Brain microvascular endothelial cell (primary cell): Measurements from ENCODE around the gene SLC22A1.

ENCODE experiments used
- DNase-seq: peaks from one replicate; pipeline ENCODE4 v3.0.0-alpha.2; 2020
- H3K27ac ChIP-seq: fragments of 250-450 bp; sonication (Bioruptor Pico); 2 replicates; pipeline ENCODE4 v1.5.1; 2020; ENCODE audit warnings: mild to moderate bottlenecking, moderate library complexity
- H3K27me3 ChIP-seq: fragments of 250-450 bp; sonication (Bioruptor Pico); replicated peaks from 2 replicates; pipeline ENCODE4 v1.5.1; 2020; ENCODE audit warnings: mild to moderate bottlenecking
- H3K36me3 ChIP-seq: fragments of 250-450 bp; sonication (Bioruptor Pico); replicated peaks from 2 replicates; pipeline ENCODE4 v1.5.1; 2020; ENCODE audit warnings: mild to moderate bottlenecking
- H3K4me3 ChIP-seq: 2 replicates; pipeline ENCODE4 v1.5.1; 2011; ENCODE audit warnings: low read depth, mild to moderate bottlenecking, control low read depth, low read length, moderate library complexity
- CTCF ChIP-seq: IDR thresholded peaks from 2 replicates; pipeline ENCODE4 v1.5.1; 2011; ENCODE audit warnings: low read depth, mild to moderate bottlenecking, moderate library complexity, low read length, control low read depth, inconsistent platforms; ENCODE audit errors: missing control alignments
- in situ Hi-C: cut with HindIII; loops from 2 replicates; pipeline ENCODE4 v1.10.0; 2017; ENCODE audit warnings: low sequenced_read_pairs, low pct_ligation_motif_present

The SLC22A1 gene

GRCh38 chr6:160207618-160208017 is 86.0 kb downstream of the SLC22A1 start:
- in situ Hi-C loops, result no loop called here
- Histone ChIP-seq H3K4me3 (no peak overlapping the region), H3K27ac (no peak overlapping the region), H3K36me3 (no peaks in the 10 kb centered on the region), H3K27me3 (no peaks in the 10 kb centered on the region)
- DNase-seq, result no peak
- no peak for TF ChIP-seq CTCF
